ENCODE data around the gene CFAP92. TPM values are rescaled to one million over a fixed set of nuclear protein-coding genes. Genes with fewer than 3 reads are reported as not detected.

CFAP92 gene
- total RNA-seq, 1 experiment from 2014 or later, result 0.33 TPM

DNA sequence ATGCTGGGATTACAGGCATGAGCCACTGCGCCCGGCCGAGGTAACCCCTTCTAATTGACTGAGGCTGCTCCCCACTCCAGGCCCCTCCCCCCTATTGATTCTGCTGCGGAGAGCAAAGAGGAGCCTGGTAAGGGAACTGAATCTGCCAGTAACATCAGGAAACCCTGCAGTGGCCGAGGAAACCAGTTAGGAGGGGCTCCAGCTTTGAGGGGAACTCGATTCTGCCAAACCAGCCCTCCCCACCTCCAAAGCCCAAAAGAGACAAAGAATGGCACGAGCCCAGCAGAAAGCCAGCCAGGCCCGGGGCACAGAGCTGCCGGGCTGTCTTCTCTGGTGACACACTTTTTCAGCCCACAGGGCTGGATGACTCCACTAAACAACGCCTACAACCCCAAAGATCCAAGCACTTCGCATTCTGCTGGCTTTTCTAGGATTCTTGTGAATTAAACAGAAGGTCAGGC, 129.5 kb downstream of the CFAP92 start:
- Histone ChIP-seq H3K9me3 (ENCODE audit: low read length) (peaks cover 5% of the 10 kb centered on the region; the same call in 1 of the 2 replicates), H3K27me3 (ENCODE audit: low read length) (no peaks in the 10 kb centered on the region), H3K27ac (ENCODE audit: low read length) (no peak overlapping the region), H3K4me3 (ENCODE audit: low read length) (no peak overlapping the region), H4K20me1 (ENCODE audit: low read length) (no peaks in the 10 kb centered on the region), H3K4me1 (ENCODE audit: insufficient read depth, low read length) (no peaks in the 10 kb centered on the region), H3K4me2 (ENCODE audit: low read length) (no peak overlapping the region), H3K9ac (ENCODE audit: low read length) (no peak overlapping the region), H3F3A (ENCODE audit: low read length, unreplicated experiment) (no peaks in the 10 kb centered on the region), H3K36me3 (ENCODE audit: low read depth, low read length) (no peaks in the 10 kb centered on the region), H3K79me2 (ENCODE audit: low read length) (no peaks in the 10 kb centered on the region), H3K9me2 (replicated peaks; ENCODE audit: low read length) (no peaks in the 10 kb centered on the region), H2AFZ (ENCODE audit: low read length) (no peak overlapping the region)
- ATAC-seq, result no peak
- intact Hi-C loops (cut with micrococcal nuclease), result no loop called here
- TF ChIP-seq EZH2phosphoT487 (IDR thresholded peaks at IDR 0.05; ENCODE audit: borderline replicate concordance, low read length), result no peak
- POLR2A ChIA-PET (ENCODE audit: unreplicated experiment), result no interaction called here
- CTCF ChIA-PET, result no interaction called here
- no TSS peak for BruUV-seq (replicated peaks)
- no peak for DNase-seq

DNA sequence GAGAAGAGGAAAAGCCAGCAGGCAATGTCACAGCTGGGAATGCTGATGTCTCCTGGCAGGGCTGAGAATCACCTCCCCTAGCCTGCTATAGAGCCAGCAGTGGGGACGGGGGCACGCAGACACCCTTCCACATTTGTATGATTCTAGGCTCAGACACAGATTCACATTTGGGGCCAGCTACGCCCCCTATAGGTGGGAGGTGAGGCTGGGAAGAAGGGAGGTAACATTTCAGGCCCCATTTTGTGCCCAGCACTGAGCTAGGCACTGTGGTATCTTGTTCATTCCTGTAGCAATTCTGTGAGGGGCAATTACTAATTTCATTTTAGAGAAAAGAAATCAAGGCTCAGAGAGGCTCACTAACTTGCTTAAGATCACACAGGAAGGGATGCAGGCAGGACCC, 130.3 kb downstream of the CFAP92 start:
- CTCF ChIA-PET, result no interaction called here

DNA sequence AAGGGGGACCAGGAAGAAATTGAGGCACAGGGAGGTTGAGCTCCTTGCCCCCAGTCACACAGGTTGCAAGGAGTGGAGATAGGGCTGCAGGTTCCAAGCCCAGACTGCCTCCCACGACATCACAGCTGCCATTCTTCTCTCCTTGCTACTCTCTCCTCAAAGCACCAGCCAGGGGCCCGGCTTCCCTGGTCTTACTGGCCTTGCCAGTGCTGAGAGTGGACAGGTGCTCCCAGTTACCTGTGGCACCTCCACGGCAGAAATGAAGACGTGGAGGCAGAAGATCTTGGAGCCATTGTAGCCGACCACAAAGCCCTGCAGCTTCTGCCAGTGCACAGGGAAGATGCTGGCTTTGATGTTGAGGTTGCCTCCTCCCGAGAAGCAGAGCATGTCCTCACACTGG, 132.4 kb downstream of the CFAP92 start:
- no peaks in the 10 kb centered on the region for H3K4me1 ChIP-seq (ENCODE audit: insufficient read depth, low read length)
- POLR2A ChIA-PET (ENCODE audit: unreplicated experiment), result no interaction called here
- H3K9ac ChIP-seq (ENCODE audit: low read length), result no peak overlapping the region
- H3K9me2 ChIP-seq (replicated peaks; ENCODE audit: low read length), result no peaks in the 10 kb centered on the region
- H3K4me3 ChIP-seq (ENCODE audit: low read length), result no peak overlapping the region
- H3K4me2 ChIP-seq (ENCODE audit: low read length), result no peak overlapping the region
- no peaks in the 10 kb centered on the region for H3K36me3 ChIP-seq (ENCODE audit: low read depth, low read length)
- H3F3A ChIP-seq (ENCODE audit: low read length, unreplicated experiment), result no peaks in the 10 kb centered on the region
- ATAC-seq, result no peak
- no peaks in the 10 kb centered on the region for H4K20me1 ChIP-seq (ENCODE audit: low read length)
- no peak overlapping the region for H3K27ac ChIP-seq (ENCODE audit: low read length)
- H3K27me3 ChIP-seq (ENCODE audit: low read length), result no peaks in the 10 kb centered on the region
- CTCF ChIA-PET, result no interaction called here
- no TSS peak for BruUV-seq (replicated peaks)
- no peak overlapping the region for H2AFZ ChIP-seq (ENCODE audit: low read length)
- peaks cover 8% of the 10 kb centered on the region; the same call in 1 of the 2 replicates for H3K9me3 ChIP-seq (ENCODE audit: low read length)
- DNase-seq, result no peak
- TF ChIP-seq EZH2phosphoT487 (IDR thresholded peaks at IDR 0.05; ENCODE audit: borderline replicate concordance, low read length), result no peak
- TF ChIP-seq, protein P1, sequence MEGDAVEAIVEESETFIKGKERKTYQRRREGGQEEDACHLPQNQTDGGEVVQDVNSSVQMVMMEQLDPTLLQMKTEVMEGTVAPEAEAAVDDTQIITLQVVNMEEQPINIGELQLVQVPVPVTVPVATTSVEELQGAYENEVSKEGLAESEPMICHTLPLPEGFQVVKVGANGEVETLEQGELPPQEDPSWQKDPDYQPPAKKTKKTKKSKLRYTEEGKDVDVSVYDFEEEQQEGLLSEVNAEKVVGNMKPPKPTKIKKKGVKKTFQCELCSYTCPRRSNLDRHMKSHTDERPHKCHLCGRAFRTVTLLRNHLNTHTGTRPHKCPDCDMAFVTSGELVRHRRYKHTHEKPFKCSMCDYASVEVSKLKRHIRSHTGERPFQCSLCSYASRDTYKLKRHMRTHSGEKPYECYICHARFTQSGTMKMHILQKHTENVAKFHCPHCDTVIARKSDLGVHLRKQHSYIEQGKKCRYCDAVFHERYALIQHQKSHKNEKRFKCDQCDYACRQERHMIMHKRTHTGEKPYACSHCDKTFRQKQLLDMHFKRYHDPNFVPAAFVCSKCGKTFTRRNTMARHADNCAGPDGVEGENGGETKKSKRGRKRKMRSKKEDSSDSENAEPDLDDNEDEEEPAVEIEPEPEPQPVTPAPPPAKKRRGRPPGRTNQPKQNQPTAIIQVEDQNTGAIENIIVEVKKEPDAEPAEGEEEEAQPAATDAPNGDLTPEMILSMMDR (conservative IDR thresholded peaks at IDR 0.05; ENCODE audit: low read depth, low read length), result no peak
- intact Hi-C loops (cut with micrococcal nuclease), result no loop called here
- H3K79me2 ChIP-seq (ENCODE audit: low read length), result no peaks in the 10 kb centered on the region

More for the DNA sequence above, 130.3 kb downstream of the CFAP92 start:
- Histone ChIP-seq H3K36me3 (ENCODE audit: low read depth, low read length) (no peaks in the 10 kb centered on the region), H3K27ac (ENCODE audit: low read length) (no peak overlapping the region), H3K4me2 (ENCODE audit: low read length) (no peak overlapping the region), H3K4me3 (ENCODE audit: low read length) (no peak overlapping the region), H3K79me2 (ENCODE audit: low read length) (no peaks in the 10 kb centered on the region), H3K4me1 (ENCODE audit: insufficient read depth, low read length) (no peaks in the 10 kb centered on the region), H3K9ac (ENCODE audit: low read length) (no peak overlapping the region), H3K9me3 (ENCODE audit: low read length) (peaks cover 8% of the 10 kb centered on the region; the same call in 1 of the 2 replicates), H3F3A (ENCODE audit: low read length, unreplicated experiment) (no peaks in the 10 kb centered on the region), H4K20me1 (ENCODE audit: low read length) (no peaks in the 10 kb centered on the region), H2AFZ (ENCODE audit: low read length) (no peak overlapping the region), H3K27me3 (ENCODE audit: low read length) (no peaks in the 10 kb centered on the region), H3K9me2 (replicated peaks; ENCODE audit: low read length) (no peaks in the 10 kb centered on the region)
- TF ChIP-seq, protein P1 (conservative IDR thresholded peaks at IDR 0.05; ENCODE audit: low read depth, low read length), result peak; percentile 35; the same call in 1 of the 2 replicates
- no peak for TF ChIP-seq EZH2 (IDR thresholded peaks at IDR 0.05; ENCODE audit: low read length, unreplicated experiment)
- TF ChIP-seq EZH2phosphoT487 (IDR thresholded peaks at IDR 0.05; ENCODE audit: borderline replicate concordance, low read length), result no peak
- DNase-seq (no peak), ATAC-seq (no peak)
- intact Hi-C loops (cut with micrococcal nuclease), result no loop called here
- POLR2A ChIA-PET (ENCODE audit: unreplicated experiment), result no interaction called here
- no TSS peak for BruUV-seq (replicated peaks)

Other genes starting within 250 kb of the CFAP92 start
- gene ACAD9, start 114.5 kb downstream of the CFAP92 start, total RNA-seq (2014; rRNA removed), result 38.2 and 38.6 TPM in 2 replicates
- gene EFCC1, start 7.2 kb upstream of the CFAP92 start, total RNA-seq (2014; rRNA removed), result not detected in 2 replicates
- not detected in 2 replicates for gene GP9, start 66.7 kb upstream of the CFAP92 start, total RNA-seq (2014; rRNA removed)
- gene RAB43, start 127.7 kb upstream of the CFAP92 start, total RNA-seq (2014; rRNA removed), result 22.4 and 26.6 TPM in 2 replicates
- gene ISY1, start 167.0 kb upstream of the CFAP92 start, total RNA-seq (2014; rRNA removed), result 17.1 and 18.1 TPM in 2 replicates
- gene CNBP, start 189.8 kb upstream of the CFAP92 start, total RNA-seq (2014; rRNA removed), result 220 and 267 TPM in 2 replicates